ENCODE data around the gene VN1R5. TPM values are rescaled to one million over a fixed set of nuclear protein-coding genes. Genes with fewer than 3 reads are reported as not detected.

The VN1R5 gene
- total RNA-seq, 2 donors from 2014 or later = not detected

DNA sequence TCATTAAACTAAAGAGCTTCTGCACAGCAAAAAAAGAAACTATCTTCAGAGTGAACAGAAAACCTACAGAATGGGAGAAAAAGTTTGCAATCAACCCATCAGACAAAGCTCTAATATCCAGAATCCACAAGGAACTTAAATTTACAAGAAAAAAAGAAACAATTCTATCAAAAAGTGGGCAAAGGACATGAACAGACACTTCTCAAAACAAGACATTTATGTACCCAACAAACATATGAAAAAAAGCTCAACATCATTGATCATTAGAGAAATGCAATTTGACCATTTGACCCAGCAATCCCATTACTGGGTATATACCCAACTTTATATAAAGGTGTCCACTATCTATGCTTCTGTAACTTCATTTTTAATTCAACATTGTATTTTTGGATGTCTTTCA lies 31.1 kb upstream of the VN1R5 start:
- H3K36me3 ChIP-seq = no peaks in the 10 kb centered on the region
- no peaks in the 10 kb centered on the region for H3K4me1 ChIP-seq (ENCODE audit: control insufficient read depth in 1 of 2, low read depth in 2 of 2)
- no peak overlapping the region for H3K27ac ChIP-seq
- H3K27me3 ChIP-seq (replicated peaks; ENCODE audit: insufficient read depth) = no peaks in the 10 kb centered on the region
- TF ChIP-seq, protein P1, sequence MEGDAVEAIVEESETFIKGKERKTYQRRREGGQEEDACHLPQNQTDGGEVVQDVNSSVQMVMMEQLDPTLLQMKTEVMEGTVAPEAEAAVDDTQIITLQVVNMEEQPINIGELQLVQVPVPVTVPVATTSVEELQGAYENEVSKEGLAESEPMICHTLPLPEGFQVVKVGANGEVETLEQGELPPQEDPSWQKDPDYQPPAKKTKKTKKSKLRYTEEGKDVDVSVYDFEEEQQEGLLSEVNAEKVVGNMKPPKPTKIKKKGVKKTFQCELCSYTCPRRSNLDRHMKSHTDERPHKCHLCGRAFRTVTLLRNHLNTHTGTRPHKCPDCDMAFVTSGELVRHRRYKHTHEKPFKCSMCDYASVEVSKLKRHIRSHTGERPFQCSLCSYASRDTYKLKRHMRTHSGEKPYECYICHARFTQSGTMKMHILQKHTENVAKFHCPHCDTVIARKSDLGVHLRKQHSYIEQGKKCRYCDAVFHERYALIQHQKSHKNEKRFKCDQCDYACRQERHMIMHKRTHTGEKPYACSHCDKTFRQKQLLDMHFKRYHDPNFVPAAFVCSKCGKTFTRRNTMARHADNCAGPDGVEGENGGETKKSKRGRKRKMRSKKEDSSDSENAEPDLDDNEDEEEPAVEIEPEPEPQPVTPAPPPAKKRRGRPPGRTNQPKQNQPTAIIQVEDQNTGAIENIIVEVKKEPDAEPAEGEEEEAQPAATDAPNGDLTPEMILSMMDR (IDR thresholded peaks at IDR 0.05) = no peak
- H3K4me3 ChIP-seq = no peak overlapping the region
- peaks cover 8% of the 10 kb centered on the region for H3K9me3 ChIP-seq
- ATAC-seq (ENCODE audit: insufficient number of reproducible peaks, low FRiP score, low read depth) (no peak), DNase-seq (ENCODE audit: low spot score) (no peak)

DNA sequence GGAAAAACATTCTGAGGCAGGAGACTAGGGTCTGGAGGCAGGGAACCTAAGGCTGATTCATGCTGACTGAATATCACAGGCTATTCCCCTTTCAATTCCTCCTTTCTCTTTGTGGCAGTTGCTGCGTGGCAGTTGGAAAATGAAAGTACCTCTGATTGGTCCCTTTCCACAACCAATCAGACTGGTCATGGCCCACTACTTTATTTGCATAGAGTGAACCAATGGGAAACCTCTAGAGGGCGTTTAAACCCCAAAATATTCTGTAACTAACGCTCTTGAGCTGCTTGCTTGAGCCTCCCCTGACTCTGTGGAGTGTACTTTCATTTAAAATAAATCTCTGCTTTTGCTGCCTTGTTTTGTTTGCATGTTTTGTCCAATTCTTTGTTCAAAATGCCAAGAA lies 27.7 kb upstream of the VN1R5 start:
- ATAC-seq (ENCODE audit: insufficient number of reproducible peaks, low FRiP score, low read depth) (no peak), DNase-seq (ENCODE audit: low spot score) (no peak)
- H3K27ac ChIP-seq = no peak overlapping the region
- no peaks in the 10 kb centered on the region for H3K4me1 ChIP-seq (ENCODE audit: control insufficient read depth in 1 of 2, low read depth in 2 of 2)
- no peak overlapping the region for H3K4me3 ChIP-seq
- peaks cover 8% of the 10 kb centered on the region for H3K9me3 ChIP-seq
- no peaks in the 10 kb centered on the region for H3K36me3 ChIP-seq
- TF ChIP-seq, protein P1 (IDR thresholded peaks at IDR 0.05) = no peak
- no peaks in the 10 kb centered on the region for H3K27me3 ChIP-seq (replicated peaks; ENCODE audit: insufficient read depth)

GRCh38 chr1:247241691-247242090 lies 14.2 kb upstream of the VN1R5 start:
- TF ChIP-seq, protein P1 (IDR thresholded peaks at IDR 0.05) = no peak
- H3K9me3 ChIP-seq = peaks cover 6% of the 10 kb centered on the region
- no peaks in the 10 kb centered on the region for H3K27me3 ChIP-seq (replicated peaks; ENCODE audit: insufficient read depth)
- DNase-seq (ENCODE audit: low spot score) (no peak), ATAC-seq (ENCODE audit: insufficient number of reproducible peaks, low FRiP score, low read depth) (no peak)
- no peaks in the 10 kb centered on the region for H3K36me3 ChIP-seq
- no peak overlapping the region for H3K27ac ChIP-seq
- no peaks in the 10 kb centered on the region for H3K4me1 ChIP-seq (ENCODE audit: control insufficient read depth in 1 of 2, low read depth in 2 of 2)
- no peak overlapping the region for H3K4me3 ChIP-seq

- H3K4me3 ChIP-seq = no peak overlapping the region
- ATAC-seq (ENCODE audit: insufficient number of reproducible peaks, low FRiP score, low read depth) (no peak), DNase-seq (ENCODE audit: low spot score) (no peak)
- no peaks in the 10 kb centered on the region for H3K27me3 ChIP-seq (replicated peaks; ENCODE audit: insufficient read depth)
- H3K4me1 ChIP-seq (ENCODE audit: control insufficient read depth in 1 of 2, low read depth in 2 of 2) = no peaks in the 10 kb centered on the region
- no peaks in the 10 kb centered on the region for H3K36me3 ChIP-seq
- H3K9me3 ChIP-seq = peaks cover 6% of the 10 kb centered on the region
- H3K27ac ChIP-seq = no peak overlapping the region
- TF ChIP-seq, protein P1 (IDR thresholded peaks at IDR 0.05) = no peak
Observed at GRCh38 chr1:247243524-247244137, 12.2 kb upstream of the VN1R5 start.

GRCh38 chr1:247246325-247247115 lies 9.4 kb upstream of the VN1R5 start:
- no peaks in the 10 kb centered on the region for H3K4me1 ChIP-seq (ENCODE audit: control insufficient read depth in 1 of 2, low read depth in 2 of 2)
- H3K27me3 ChIP-seq (replicated peaks; ENCODE audit: insufficient read depth) = no peaks in the 10 kb centered on the region
- H3K4me3 ChIP-seq = no peak overlapping the region
- ATAC-seq (ENCODE audit: insufficient number of reproducible peaks, low FRiP score, low read depth) (no peak), DNase-seq (ENCODE audit: low spot score) (no peak)
- H3K9me3 ChIP-seq = peaks cover 6% of the 10 kb centered on the region
- H3K36me3 ChIP-seq = no peaks in the 10 kb centered on the region
- no peak overlapping the region for H3K27ac ChIP-seq
- TF ChIP-seq, protein P1 (IDR thresholded peaks at IDR 0.05) = no peak
